HG03571 (cell line): ENCODE results near the gene PHTF2.
"Not testable (repeated sequence)": the region's sequence is repeated elsewhere in the genome, so short reads cannot be mapped to it uniquely, and the experiment has no call there.

Experiments used
- ATAC-seq: cut with Tn5 transposase; IDR thresholded peaks from one replicate; pipeline ENCODE4 v1.9.1; 2021; ENCODE audit not compliant: unreplicated experiment

The PHTF2 gene

GRCh38 chr7:77827999-77828398 is 29.4 kb downstream of the PHTF2 start:
- no peak for ATAC-seq

- no peak for ATAC-seq
Measured at GRCh38 chr7:77830649-77831355, 32.2 kb downstream of the PHTF2 start.

GRCh38 chr7:77831481-77831880 is 32.9 kb downstream of the PHTF2 start:
- ATAC-seq = no peak

GRCh38 chr7:77831953-77832352 is 33.4 kb downstream of the PHTF2 start:
- ATAC-seq = no peak

GRCh38 chr7:77833136-77833535 is 34.6 kb downstream of the PHTF2 start:
- ATAC-seq = no peak

GRCh38 chr7:77836425-77836824 is 37.9 kb downstream of the PHTF2 start:
- ATAC-seq = not testable (repeated sequence)

GRCh38 chr7:77837275-77837674 is 38.7 kb downstream of the PHTF2 start:
- no peak for ATAC-seq

- no peak for ATAC-seq
Measured at GRCh38 chr7:77837966-77838365, 39.4 kb downstream of the PHTF2 start.

GRCh38 chr7:77838929-77839491 is 40.4 kb downstream of the PHTF2 start:
- ATAC-seq = no peak

GRCh38 chr7:77839919-77840318 is 41.3 kb downstream of the PHTF2 start:
- ATAC-seq = no peak

GRCh38 chr7:77843194-77843593 is 44.6 kb downstream of the PHTF2 start:
- ATAC-seq = no peak

GRCh38 chr7:77846317-77847092 is 47.9 kb downstream of the PHTF2 start:
- no peak for ATAC-seq

GRCh38 chr7:77855371-77856083 is 57.0 kb downstream of the PHTF2 start:
- ATAC-seq = no peak

GRCh38 chr7:77858278-77858677 is 59.7 kb downstream of the PHTF2 start:
- peak; percentile 65 for ATAC-seq

- no peak for ATAC-seq
Measured at GRCh38 chr7:77859343-77859742, 60.8 kb downstream of the PHTF2 start.

GRCh38 chr7:77862691-77863090 is 64.1 kb downstream of the PHTF2 start:
- no peak for ATAC-seq

GRCh38 chr7:77863860-77864259 is 65.3 kb downstream of the PHTF2 start:
- ATAC-seq = no peak

GRCh38 chr7:77866370-77866769 is 67.8 kb downstream of the PHTF2 start:
- no peak for ATAC-seq

- ATAC-seq = no peak
Measured at GRCh38 chr7:77866786-77867536, 68.4 kb downstream of the PHTF2 start.

- no peak for ATAC-seq
Measured at GRCh38 chr7:77867537-77867865, 68.9 kb downstream of the PHTF2 start.

GRCh38 chr7:77872256-77872655 is 73.7 kb downstream of the PHTF2 start:
- not testable (repeated sequence) for ATAC-seq
